Mammary epithelial cell (primary cell): ENCODE data around the gene SF3B4.

Experiments used
- CTCF ChIP-seq, 2 donors: IDR thresholded peaks in 1 of 2; conservative IDR thresholded peaks in 1 of 2; 2 replicates each; pipeline ENCODE4 v1.5.1; 2011 to 2012; ENCODE audit warnings: inconsistent platforms in 2 of 2, low read length in 2 of 2, mild to moderate bottlenecking in 2 of 2, control low read depth in 1 of 2, low read depth in 1 of 2; ENCODE audit not compliant: insufficient read depth in 1 of 2; ENCODE audit errors: extremely low read depth in 1 of 2
- EZH2 ChIP-seq: IDR thresholded peaks from 2 replicates; pipeline ENCODE4 v1.6.1; 2012; ENCODE audit warnings: low read length, inconsistent platforms, borderline replicate concordance

GRCh38 chr1:149967041-149967440 is 39.4 kb upstream of the SF3B4 start:
- no peak for TF ChIP-seq CTCF (conservative IDR thresholded peaks at IDR 0.05 in 1 of 2, IDR thresholded peaks at IDR 0.05 in 1 of 2; ENCODE audit: extremely low read depth in 1 of 2, insufficient read depth in 1 of 2, low read depth in 1 of 2, low read length in 2 of 2)
- TF ChIP-seq EZH2 = no peak
